ENCODE measurements around the gene UGT1A6.
"Not testable (repeated sequence)": the region's sequence is repeated elsewhere in the genome, so short reads cannot be mapped to it uniquely, and the experiment has no call there.

Gene UGT1A6

DNA sequence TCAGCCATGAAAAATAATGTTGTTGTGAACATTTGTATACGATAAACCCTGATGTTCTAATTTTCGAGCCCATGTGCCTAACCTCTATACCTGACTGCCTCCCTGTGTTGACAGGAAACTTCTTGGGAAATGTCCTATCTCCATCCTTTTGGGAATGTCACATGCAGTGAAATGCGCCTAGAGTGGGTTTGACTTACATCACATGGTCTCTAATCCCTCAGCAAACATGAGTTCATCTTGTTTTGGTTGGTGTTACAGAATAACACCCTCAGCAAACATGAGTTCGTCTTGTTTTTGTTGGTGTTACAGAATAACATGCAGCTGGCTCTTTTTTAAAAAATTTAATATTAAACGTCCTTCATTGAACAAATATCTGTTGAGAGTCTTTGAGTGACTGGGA is 4.3 kb upstream of the UGT1A6 start:
- no peak for DNase-seq

- DNase-seq: no peak
These were observed 3.7 kb upstream of the UGT1A6 start for GRCh38 chr2:233689031-233689430.

GRCh38 chr2:233689501-233689900 is 3.2 kb upstream of the UGT1A6 start:
- DNase-seq: no peak

GRCh38 chr2:233690444-233690843 is 2.2 kb upstream of the UGT1A6 start:
- no peak for DNase-seq

DNA sequence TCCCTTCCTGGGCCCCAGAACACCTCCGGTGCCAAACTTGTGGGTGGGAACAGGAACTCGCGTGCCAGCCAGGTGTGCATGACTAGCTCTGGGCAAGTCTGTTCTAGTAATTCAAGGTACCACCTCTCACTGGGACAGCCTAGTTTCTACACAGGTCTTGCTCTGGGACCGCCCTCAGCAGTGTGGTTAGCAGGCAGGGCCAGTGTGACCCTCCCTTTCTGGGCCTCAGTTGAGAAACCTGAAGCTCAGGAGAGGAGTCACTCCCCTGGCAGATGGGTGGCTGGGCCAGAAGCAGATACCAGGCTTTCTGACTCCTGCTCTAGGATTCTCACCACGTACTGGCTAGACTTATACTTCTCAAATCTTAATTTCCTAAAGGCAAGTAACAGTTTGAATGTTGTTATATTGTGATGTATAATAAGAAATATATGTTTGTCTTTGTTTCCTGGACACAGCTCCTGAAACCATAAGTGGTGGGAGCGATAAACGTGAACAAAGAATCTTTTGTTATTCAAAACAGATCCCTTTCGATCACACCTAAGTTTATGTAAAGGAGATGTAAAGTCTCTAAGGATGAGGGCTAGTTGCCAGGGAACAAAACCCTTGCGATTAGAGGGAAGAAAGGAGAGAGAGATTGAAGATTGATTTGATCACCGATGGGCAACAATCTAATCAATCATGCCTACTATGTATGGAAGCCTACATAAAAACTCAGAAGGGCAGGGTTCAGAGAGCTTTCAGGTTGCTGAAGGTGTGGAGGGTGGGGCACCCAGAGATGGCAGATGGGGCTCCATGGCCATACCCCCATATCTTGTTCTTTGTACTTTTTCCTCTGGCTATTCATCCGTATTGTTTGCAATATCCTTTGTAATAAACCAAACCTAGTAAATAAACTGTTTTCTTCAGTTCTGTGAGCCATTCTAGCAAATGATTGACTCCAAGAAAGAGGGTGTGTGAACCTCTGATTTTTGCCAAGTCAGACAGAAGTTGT is 952 bp upstream of the UGT1A6 start:
- no peak for DNase-seq

- DNase-seq: no peak
These were observed 1.3 kb downstream of the UGT1A6 start for GRCh38 chr2:233693963-233694362.

- no peak for DNase-seq
These were observed 6.0 kb downstream of the UGT1A6 start for GRCh38 chr2:233698740-233699139.

DNA sequence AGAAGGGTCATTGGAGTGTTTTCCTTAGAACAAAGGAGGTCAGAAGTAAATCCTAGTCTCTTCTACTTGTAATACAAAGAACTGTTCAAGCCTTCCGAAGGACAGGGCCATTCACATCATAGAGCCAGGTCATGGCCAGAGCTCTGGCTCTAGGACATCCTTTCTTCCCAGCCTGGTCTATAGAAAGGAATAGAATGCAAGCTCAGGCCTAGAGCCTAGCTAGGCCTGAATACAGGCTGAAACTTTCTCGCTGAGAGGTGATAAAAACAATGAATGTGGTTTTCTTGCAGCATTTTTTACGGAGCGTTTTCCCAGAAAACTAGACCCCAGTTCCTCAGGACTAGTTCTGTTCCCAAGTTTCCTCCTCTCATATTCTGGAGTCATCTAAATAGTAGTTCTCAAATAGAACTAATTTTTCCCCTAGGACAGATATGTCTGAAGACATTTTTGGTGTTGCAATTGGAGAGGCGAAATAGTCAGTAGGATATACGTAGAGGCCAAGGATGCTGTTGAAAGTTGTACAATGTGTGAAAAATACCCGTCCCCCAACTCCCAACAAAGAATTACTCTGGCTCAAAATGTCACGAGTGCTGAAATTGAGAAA is 6.8 kb downstream of the UGT1A6 start:
- no peak for DNase-seq

DNA sequence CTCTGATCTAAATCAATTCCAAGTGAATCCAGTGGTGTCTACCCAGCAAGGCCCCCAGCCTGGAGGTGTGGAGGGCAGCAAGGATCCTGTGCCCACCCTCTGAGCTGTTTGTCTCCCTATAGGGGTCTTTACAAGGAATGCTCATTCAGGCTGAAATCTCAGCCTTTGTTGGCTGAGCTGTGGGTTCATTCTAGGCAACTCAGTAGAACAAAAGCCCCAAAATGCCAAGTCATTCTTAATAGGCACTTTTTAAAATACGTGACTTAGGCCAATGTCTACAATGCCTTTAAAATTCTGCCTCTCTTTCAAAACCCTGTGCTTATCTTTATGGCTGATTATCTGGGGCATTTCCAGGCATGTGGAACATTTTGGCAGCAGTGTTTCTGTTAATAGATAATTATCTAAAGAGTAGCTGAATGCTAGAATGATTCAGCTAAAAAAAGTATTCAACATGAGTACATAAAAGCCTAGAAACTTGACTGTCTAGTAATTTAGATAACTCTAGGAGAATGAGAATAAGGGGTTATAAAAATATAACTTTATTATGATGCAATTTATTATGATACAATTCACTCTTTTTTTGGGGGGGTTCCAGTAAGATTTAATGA is 7.4 kb downstream of the UGT1A6 start:
- DNase-seq: no peak

DNA sequence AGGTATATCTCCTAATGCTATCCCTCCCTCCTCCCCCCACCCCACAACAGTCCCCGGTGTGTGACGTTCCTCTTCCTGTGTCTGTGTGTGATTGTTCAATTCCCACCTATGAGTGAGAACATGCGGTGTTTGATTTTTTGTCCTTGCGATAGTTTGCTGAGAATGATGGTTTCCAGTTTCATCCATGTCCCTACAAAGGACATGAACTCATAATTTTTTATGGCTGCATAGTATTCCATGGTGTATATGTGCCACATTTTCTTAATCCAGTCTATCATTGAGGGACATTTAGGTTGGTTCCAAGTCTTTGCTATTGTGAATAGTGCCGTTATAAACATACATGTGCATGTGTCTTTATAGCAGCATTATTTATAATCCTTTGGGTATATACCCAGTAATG is 8.2 kb downstream of the UGT1A6 start:
- DNase-seq: not testable (repeated sequence)

DNA sequence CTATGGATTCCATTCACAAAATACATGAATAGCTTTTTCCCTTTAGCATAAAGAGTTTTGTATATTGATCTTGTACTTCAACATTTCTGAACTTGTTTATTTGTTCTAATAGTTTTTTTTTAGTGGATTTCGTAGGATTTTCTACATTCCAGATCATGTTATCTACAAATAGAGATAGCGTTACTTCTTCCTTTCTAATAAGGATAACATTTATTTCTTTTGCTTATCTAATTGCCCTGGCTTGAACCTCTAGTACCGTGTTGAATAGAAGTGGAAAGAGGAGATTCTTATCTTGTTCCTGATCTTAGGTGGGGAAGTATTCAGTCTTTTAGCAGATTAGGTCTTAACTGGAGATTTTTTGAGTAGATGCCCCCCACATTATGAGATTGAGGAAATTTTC is 9.5 kb downstream of the UGT1A6 start:
- no peak for DNase-seq

GRCh38 chr2:233705911-233706506 is 13.3 kb downstream of the UGT1A6 start:
- no peak for DNase-seq

- DNase-seq: no peak
These were observed 14.0 kb downstream of the UGT1A6 start for GRCh38 chr2:233706720-233707119.

DNA sequence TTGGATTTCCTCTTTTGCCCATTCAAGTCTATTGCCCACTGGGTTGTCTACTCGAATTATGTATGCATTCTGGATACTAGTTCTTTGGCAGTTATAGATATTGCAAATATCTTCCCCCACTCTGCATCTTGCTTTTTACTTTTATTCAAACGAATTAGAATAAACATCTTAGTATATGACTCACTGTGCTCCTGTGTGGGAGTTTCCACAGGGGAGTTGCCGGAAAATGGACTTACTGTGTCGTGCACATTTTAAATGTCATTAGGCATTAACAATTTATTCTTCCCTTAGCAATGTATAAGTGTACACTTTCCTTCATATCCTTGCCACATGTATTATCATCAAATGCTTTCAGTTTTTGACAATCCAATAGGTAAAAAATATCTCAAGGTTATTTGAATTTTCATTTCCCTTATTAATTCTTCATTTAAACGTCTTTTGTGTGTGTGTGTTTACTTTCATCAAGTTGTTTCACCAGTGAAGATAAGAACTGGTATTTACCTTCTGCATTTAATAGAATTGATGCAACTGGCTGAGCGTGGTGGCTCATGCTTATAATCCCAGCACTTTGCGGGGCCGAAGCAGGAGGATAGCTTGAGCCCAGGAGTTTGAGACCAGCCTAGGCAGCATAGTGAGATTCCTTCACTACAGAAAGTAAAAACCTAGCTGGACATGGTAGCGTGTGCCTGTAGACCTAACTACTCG is 15.4 kb downstream of the UGT1A6 start:
- DNase-seq: no peak

- no peak for DNase-seq
These were observed 16.3 kb downstream of the UGT1A6 start for GRCh38 chr2:233708942-233709341.

- peak in 1 of 2 donors; percentile 65 for DNase-seq
These were observed 18.8 kb downstream of the UGT1A6 start for GRCh38 chr2:233711312-233712008.

DNA sequence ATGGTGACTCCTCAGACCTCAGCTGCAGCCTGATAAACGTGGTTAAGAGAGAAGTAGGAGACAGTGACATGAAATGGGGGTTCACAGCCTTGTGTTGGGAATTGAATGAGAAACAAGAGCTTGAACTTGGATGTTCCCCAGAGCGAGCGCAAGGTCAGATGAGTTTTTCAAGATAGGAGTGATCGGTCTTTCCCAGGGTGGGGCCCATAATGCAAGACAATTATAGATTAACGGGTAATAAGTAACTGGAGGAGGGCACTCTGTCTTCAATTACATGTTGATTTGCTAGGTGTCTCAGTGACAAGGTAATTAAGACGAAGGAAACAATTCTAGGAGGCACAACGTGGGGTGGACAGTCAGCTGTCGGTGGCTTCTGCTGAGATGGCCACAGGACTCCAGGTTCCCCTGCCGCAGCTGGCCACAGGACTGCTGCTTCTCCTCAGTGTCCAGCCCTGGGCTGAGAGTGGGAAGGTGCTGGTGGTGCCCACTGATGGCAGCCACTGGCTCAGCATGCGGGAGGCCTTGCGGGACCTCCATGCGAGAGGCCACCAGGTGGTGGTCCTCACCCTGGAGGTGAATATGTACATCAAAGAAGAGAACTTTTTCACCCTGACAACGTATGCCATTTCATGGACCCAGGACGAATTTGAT is 20.0 kb downstream of the UGT1A6 start, which contains the start of gene UGT1A5:
TSS of gene UGT1A5 (plus strand) at position 297 of the 651 bp plus-strand sequence. CDS start at position 382, 85 bp downstream.
- DNase-seq: no peak

DNA sequence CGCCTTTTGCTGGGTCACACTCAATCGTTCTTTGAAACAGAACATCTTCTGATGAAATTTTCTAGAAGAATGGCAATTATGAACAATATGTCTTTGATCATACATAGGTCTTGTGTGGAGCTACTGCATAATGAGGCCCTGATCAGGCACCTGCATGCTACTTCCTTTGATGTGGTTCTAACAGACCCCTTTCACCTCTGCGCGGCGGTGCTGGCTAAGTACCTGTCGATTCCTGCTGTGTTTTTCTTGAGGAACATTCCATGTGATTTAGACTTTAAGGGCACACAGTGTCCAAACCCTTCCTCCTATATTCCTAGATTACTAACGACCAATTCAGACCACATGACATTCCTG is 20.5 kb downstream of the UGT1A6 start:
- no peak for DNase-seq

- no peak for DNase-seq
These were observed 21.4 kb downstream of the UGT1A6 start for GRCh38 chr2:233714121-233714520.

DNA sequence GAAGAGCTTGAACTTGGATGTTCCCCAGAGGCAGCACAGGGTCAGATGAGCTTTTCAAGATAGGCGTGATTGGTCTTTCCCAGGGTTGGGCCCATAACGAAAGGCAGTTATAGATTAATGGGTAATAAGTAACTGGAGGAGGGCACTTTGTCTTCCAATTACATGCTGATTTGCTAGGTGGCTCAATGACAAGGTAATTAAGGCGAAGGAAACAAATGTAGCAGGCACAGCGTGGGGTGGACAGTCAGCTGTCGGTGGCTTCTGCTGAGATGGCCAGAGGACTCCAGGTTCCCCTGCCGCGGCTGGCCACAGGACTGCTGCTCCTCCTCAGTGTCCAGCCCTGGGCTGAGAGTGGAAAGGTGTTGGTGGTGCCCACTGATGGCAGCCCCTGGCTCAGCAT is 25.9 kb downstream of the UGT1A6 start, which contains the start of gene UGT1A4:
TSS of gene UGT1A4 (plus strand) at position 185 of the 400 bp plus-strand sequence. CDS start at position 270, 85 bp downstream.
- DNase-seq: no peak

GRCh38 chr2:233728723-233729301 is 36.1 kb downstream of the UGT1A6 start, which contains the start of gene UGT1A3:
Gene UGT1A3, plus strand, starts transcription at chr2:233729042. Its CDS starts 85 bp downstream, at chr2:233729127.
- no peak for DNase-seq

All from hippocampal formation (tissue), 2 donors.